ENCODE measurements around the gene RRP36.
A peak's percentile ranks its signal among the peaks of the same experiment; 100 is the strongest.

The RRP36 gene

GRCh38 chr6:43021270-43022047 is at the start of gene RRP36:
TSS of gene RRP36 (plus strand) at chr6:43021623. CDS start at chr6:43021655, 32 bp downstream.
- DNase-seq (ENCODE audit: low spot score) = peak; percentile 89
- TF ChIP-seq CTCF (IDR thresholded peaks at IDR 0.05; ENCODE audit: extremely low read depth, missing control alignments) = no peak

GRCh38 chr6:42971746-42972327 is 49.6 kb upstream of the RRP36 start:
- TF ChIP-seq CTCF (IDR thresholded peaks at IDR 0.05; ENCODE audit: extremely low read depth, missing control alignments) = no peak
- DNase-seq (ENCODE audit: low spot score) = no peak

GRCh38 chr6:42973926-42974325 is 47.5 kb upstream of the RRP36 start:
- no peak for TF ChIP-seq CTCF (IDR thresholded peaks at IDR 0.05; ENCODE audit: extremely low read depth, missing control alignments)
- no peak for DNase-seq (ENCODE audit: low spot score)

GRCh38 chr6:42974919-42975505 is 46.4 kb upstream of the RRP36 start:
- TF ChIP-seq CTCF (IDR thresholded peaks at IDR 0.05; ENCODE audit: extremely low read depth, missing control alignments) = no peak
- no peak for DNase-seq (ENCODE audit: low spot score)

GRCh38 chr6:42978487-42978838 is 43.0 kb upstream of the RRP36 start:
- TF ChIP-seq CTCF (IDR thresholded peaks at IDR 0.05; ENCODE audit: extremely low read depth, missing control alignments) = no peak
- DNase-seq (ENCODE audit: low spot score) = peak; percentile 48

GRCh38 chr6:42978839-42979522 is 42.4 kb upstream of the RRP36 start, which contains the start of gene PEX6:
TSS of gene PEX6 (minus strand) at chr6:42979181. CDS start at chr6:42979150, 31 bp downstream.
- peak; percentile 97 for DNase-seq (ENCODE audit: low spot score)
- TF ChIP-seq CTCF (IDR thresholded peaks at IDR 0.05; ENCODE audit: extremely low read depth, missing control alignments) = no peak
